ENCODE measurements around the gene LLGL2.
A peak's percentile ranks its signal among the peaks of the same experiment; 100 is the strongest.
"Not testable (repeated sequence)": the region's sequence is repeated elsewhere in the genome, so short reads cannot be mapped to it uniquely, and the experiment has no call there.

Gene LLGL2

GRCh38 chr17:75524970-75525805, at the start of gene LLGL2:
LLGL2 (plus strand) TSS chr17:75525697; CDS start chr17:75543427, 17,730 bp downstream.
- DNase-seq (ENCODE audit: low read depth in 2 of 2) = peak; percentile 61 to 77

DNA sequence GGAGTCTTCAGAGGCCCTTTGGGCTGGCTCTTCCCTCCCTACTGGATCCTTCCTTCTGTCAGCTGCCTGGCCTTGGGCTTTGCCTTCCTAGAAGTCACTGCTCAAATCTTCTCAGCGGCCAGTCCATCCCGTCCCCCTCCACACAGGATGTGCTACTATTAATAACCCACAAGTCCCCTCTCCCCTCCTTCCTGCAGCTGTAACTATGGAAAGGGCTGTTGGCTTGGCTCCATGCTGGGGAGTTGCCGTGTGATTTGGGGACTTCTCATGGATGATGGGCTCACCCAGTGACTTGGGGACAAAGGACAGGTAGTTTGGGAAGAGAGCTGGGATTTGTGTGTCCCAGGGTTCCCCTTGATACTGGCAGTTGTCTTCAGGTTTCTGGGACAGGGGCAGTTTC, 49.6 kb upstream of the LLGL2 start:
- DNase-seq (ENCODE audit: low read depth in 2 of 2) = no peak

GRCh38 chr17:75476271-75476671, 49.2 kb upstream of the LLGL2 start:
- DNase-seq (ENCODE audit: low read depth in 2 of 2) = no peak

DNA sequence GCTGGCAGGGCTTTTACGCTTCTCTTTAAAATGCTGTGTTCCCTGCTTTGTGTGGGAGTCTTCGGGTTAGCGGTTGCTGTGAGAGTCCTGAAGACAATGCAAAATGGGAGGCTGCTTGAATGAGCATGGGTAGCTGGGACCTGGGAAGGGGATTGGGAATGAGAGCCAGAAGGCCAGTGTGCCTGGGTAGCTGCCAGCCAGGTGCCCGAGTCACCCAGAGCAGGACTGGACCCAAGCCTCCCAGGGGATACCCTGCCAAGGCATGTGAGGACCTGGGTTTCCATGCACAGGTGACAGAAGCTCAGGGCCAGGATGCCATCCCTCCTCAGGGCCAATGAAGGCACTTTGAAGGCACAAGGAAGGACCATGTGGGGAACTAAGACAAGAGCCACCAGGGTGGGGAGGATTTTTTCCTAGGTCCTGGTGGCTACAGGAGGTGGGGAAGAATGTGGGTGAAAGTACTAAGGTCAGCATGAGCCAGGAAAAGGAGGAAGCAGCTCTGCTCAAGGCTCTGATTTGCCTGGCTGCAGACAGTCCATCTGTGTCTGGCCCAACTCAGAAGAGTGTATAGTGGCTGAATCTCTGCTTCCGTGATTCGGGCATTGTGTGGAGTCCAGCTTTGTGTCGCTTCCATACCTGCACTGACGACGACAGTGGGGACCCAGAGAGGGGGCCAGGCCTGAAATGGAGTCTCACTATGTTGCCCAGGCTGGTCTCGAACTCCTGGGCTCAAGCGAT, 48.6 kb upstream of the LLGL2 start:
- no peak for DNase-seq (ENCODE audit: low read depth in 2 of 2)

- DNase-seq (ENCODE audit: low read depth in 2 of 2) = not testable (repeated sequence)
These were observed 48.0 kb upstream of the LLGL2 start for GRCh38 chr17:75477490-75477862.

GRCh38 chr17:75478508-75478907, 47.0 kb upstream of the LLGL2 start:
- no peak for DNase-seq (ENCODE audit: low read depth in 2 of 2)

GRCh38 chr17:75480281-75480680, 45.2 kb upstream of the LLGL2 start:
- no peak for DNase-seq (ENCODE audit: low read depth in 2 of 2)

- no peak for DNase-seq (ENCODE audit: low read depth in 2 of 2)
These were observed 44.1 kb upstream of the LLGL2 start for GRCh38 chr17:75481194-75482068.

DNA sequence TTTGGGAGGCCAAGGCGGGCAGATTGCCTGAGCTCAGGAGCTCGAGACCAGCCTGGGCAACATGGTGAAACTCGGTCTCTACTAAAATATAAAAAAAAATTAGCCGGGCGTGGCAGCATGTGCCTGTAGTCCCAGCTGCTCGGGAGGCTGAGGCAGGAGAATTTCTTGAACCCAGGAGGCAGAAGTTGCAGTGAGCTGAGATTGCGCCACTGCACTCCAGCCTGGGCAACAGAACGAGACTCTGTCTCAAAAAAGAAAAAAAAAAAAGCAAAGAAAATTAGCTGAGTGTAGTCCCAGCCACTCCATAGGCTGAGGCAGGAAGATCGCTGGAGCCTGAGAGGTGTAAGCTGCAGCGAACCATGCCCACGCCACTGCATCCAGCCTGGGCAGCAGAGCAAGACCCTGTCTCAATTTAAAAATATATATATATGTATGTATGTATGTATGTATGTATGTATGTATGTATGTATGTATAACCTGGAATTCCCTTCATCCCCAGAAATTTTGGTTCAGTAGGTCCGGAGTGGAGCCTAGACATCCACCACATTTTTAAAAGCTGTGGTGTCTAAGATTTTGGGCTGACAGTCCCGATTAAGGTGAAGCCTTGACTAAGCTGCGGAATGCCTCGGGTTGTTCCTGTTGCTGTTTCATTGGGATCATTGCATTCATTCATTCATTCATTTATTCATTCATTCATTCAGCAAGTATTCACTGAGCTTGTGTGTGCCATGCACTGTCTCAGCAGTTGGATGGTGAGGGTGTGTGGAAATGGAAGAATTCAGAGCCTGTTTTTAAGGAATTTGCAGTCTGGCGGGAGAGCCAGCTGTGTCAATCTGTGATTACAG, 43.2 kb upstream of the LLGL2 start:
- DNase-seq (ENCODE audit: low read depth in 2 of 2) = no peak

- DNase-seq (ENCODE audit: low read depth in 2 of 2) = no peak
These were observed 39.8 kb upstream of the LLGL2 start for GRCh38 chr17:75485688-75486087.

GRCh38 chr17:75486151-75486550, 39.3 kb upstream of the LLGL2 start:
- DNase-seq (ENCODE audit: low read depth in 2 of 2) = no peak

DNA sequence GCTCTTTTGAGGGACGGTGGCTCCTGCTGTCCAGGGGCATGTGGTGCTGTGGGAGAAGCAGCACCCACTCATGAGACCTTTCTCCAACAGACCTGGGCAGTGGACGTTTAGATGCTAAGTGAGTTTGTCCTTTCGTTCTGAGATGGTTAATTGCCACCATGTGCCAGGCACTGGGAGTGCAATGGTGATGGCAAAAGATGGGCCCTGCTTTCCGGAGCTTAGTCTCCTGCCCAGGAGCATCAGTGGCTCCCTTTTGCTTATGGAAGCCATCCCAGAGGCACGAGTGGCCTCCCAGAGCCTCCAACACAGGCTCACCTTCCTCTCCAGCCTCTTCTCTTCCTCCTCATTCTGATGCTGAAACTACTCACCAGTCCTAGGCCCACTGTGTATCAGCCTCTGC, 38.5 kb upstream of the LLGL2 start:
- DNase-seq (ENCODE audit: low read depth in 2 of 2) = no peak

DNA sequence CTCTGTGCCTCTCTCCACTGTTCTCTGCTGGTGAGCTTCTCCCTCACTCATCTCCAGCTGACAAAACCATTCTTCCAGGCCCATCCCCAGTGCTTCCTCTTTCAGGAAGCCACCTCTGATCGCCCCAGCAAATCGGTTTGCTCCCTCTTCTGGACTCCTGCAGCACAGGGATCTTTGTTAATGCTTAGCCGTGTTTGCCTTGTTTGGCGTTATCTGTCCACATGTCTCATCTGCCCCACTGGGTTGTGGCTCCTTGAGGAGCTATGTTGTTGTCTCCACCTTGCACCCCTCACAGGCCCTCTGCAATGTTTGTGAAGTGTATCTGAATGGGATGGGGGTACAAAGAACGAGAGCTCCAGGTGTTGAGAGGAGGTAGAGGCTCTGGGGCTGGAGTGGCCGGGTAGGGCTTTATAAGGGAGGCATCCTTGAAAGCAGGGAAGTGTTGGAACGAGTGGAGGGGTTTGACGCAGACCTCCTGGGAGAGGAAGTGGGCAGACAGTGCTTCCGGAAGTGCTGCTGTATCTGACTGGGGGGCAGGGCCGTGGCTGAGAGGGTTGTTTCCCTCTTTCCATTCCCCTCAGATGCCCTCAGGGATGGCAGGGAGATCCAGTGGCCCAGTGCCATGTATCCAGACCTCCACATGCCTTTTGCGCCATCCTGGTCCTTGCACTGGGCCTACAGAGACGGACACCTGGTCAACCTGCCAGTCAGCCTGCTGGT, 38.0 kb upstream of the LLGL2 start:
- DNase-seq (ENCODE audit: low read depth in 2 of 2) = peak; percentile 15 to 16

DNA sequence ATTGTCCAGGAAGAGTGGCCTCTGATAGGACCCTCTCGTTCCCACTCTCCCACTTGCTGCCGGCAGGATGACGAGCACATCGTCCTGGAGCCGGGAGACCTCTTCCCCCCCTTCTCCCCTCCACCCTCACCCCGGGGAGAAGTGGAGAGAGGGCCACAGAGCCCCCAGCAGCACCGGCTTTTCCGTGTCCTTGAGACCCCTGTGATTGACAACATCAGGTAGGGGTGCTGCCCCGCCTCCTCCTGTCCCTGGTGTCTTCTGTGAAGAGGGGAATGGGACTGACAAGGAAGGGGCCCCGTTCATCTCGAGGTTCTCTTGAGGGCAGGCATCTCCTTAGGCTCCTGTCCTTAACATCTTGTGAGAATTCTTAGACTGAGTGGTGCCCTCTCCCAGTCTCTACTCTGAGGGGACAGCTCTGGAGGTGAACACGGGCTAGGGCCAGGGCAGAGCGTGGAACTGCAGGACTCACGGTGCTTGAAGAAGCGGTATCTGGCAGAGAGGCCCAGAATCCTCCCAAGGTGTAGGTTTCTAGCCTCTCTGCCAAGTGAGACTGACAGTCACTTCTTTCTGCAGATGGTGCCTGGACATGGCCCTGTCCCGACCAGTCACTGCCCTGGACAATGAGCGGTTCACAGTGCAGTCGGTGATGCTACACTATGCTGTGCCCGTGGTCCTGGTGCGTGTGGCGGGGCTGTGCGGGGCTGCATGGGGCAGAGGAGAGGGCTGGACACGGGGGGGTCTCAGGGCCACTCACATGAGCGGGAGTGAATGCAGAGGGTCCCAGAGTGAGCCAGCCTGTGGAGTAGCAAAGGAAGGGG, 36.6 kb upstream of the LLGL2 start:
- DNase-seq (ENCODE audit: low read depth in 2 of 2) = no peak

DNA sequence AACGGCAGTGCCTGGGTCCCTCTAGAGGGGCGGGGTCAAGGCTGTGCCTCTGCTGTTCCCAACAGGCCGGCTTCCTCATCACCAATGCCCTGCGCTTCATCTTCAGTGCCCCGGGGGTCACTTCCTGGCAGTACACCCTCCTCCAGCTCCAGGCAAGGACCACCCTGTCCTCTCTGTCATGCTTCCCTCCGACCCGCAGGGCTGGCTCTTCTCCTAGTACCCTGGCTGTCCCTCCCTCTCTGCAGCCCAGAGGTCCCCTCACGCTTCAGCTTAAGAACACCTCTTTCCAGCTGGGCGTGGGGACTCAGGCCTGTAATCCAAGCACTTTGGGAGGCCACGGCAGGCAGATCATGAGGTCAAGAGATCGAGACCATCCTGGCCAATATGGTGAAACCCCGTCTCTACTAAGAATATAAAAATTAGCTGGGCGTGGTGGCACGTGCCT, 36.0 kb upstream of the LLGL2 start:
- DNase-seq (ENCODE audit: low read depth in 2 of 2) = no peak

GRCh38 chr17:75490173-75490743, 35.2 kb upstream of the LLGL2 start:
- no peak for DNase-seq (ENCODE audit: low read depth in 2 of 2)

DNA sequence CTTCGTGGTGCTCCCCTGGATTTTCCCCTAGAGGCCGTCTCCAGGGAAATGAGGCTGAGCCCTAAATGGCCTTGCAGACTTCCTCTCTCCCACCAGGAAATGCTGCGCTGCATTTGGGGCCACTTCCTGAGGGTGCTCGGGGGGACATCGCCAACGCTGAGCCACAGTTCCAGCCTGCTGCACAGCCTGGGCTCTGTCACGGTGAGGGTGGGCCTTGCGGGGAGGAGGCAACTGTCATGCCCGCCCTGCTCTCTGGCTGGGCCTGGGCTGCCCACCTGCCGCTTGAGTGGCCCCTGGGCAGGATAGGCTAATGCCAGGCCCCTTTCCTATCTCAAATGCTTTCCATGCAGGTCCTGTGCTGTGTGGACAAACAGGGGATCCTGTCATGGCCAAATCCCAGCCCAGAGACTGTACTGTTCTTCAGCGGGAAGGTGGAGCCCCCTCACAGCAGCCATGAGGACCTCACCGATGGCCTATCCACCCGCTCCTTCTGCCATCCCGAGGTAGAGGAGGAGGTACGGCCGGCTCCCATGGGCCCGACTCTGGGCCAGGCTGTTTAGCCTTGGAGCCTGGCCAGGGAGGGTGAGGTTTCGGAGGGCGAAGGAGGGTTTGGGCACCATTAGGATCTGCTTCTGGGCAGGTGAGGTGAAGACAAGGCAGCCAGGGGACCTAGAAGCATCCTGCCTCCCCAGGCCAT, 34.4 kb upstream of the LLGL2 start:
- no peak for DNase-seq (ENCODE audit: low read depth in 2 of 2)

DNA sequence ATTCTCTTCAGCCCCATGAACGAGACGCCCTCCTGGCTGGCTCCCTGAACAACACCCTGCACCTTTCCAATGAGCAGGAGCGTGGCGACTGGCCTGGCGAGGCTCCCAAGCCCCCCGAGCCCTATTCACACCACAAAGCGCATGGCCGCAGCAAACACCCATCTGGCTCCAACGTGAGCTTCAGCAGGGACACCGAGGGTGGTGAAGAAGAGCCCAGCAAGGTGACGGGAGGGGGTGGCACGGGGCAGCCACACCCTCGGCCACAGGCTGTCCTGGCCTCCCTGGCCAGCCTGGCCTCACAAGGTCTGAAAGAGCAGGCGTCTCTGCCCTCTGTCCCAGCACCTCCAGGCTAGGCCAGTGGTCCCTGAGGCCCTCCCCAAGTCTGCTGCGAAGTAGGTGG, 33.8 kb upstream of the LLGL2 start:
- DNase-seq (ENCODE audit: low read depth in 2 of 2) = no peak

Measured in stimulated activated CD8-positive, alpha-beta memory T cell treated with anti-CD3 and anti-CD28 coated beads, Interleukin-15, amount 100 ng/mL, for 4 hours (primary cell).